HG03175 (cell line): ENCODE data around the gene PPP1R10.
A peak's percentile ranks its signal among the peaks of the same experiment; 100 is the strongest.

Experiments used
- ATAC-seq: cut with Tn5 transposase; IDR thresholded peaks from one replicate; pipeline ENCODE4 v1.9.1; 2021; ENCODE audit warnings: mild to moderate bottlenecking, moderate library complexity; ENCODE audit not compliant: unreplicated experiment

PPP1R10 gene

GRCh38 chr6:30625511-30625910, 8.5 kb upstream of the PPP1R10 start:
- no peak for ATAC-seq

- ATAC-seq = no peak
These were observed 2.5 kb upstream of the PPP1R10 start for GRCh38 chr6:30619561-30619960.

- no peak for ATAC-seq
These were observed 1.3 kb upstream of the PPP1R10 start for GRCh38 chr6:30618270-30618797.

GRCh38 chr6:30617565-30618269, 674 bp upstream of the PPP1R10 start, which contains the start of gene MRPS18B:
MRPS18B (plus strand) TSS chr6:30617840; CDS start chr6:30617866, 26 bp downstream.
- peak; percentile 76 for ATAC-seq

- no peak for ATAC-seq
These were observed 859 bp downstream of the PPP1R10 start for GRCh38 chr6:30615958-30616810.

GRCh38 chr6:30615219-30615957, 1.7 kb downstream of the PPP1R10 start:
- no peak for ATAC-seq

GRCh38 chr6:30614843-30615218, 2.2 kb downstream of the PPP1R10 start:
- peak; percentile 46 for ATAC-seq

- no peak for ATAC-seq
These were observed 2.8 kb downstream of the PPP1R10 start for GRCh38 chr6:30614044-30614842.

- ATAC-seq = no peak
These were observed 3.6 kb downstream of the PPP1R10 start for GRCh38 chr6:30613251-30614043.

- ATAC-seq = no peak
These were observed 4.3 kb downstream of the PPP1R10 start for GRCh38 chr6:30612687-30613248.

GRCh38 chr6:30612213-30612612, 4.8 kb downstream of the PPP1R10 start:
- no peak for ATAC-seq

- ATAC-seq = no peak
These were observed 5.2 kb downstream of the PPP1R10 start for GRCh38 chr6:30611856-30612194.

GRCh38 chr6:30611150-30611855, 5.7 kb downstream of the PPP1R10 start:
- ATAC-seq = no peak

- ATAC-seq = no peak
These were observed 7.0 kb downstream of the PPP1R10 start for GRCh38 chr6:30610065-30610464.

- no peak for ATAC-seq
These were observed 13.1 kb downstream of the PPP1R10 start for GRCh38 chr6:30603961-30604360.

GRCh38 chr6:30601815-30602641, 15.0 kb downstream of the PPP1R10 start:
- ATAC-seq = no peak

GRCh38 chr6:30601436-30601814, 15.6 kb downstream of the PPP1R10 start:
- ATAC-seq = no peak

GRCh38 chr6:30600451-30600961, 16.5 kb downstream of the PPP1R10 start:
- no peak for ATAC-seq
